ENCODE results near the gene ANKS1B.
"Not testable (repeated sequence)": the region's sequence is repeated elsewhere in the genome, so short reads cannot be mapped to it uniquely, and the experiment has no call there.

The ANKS1B gene

DNA sequence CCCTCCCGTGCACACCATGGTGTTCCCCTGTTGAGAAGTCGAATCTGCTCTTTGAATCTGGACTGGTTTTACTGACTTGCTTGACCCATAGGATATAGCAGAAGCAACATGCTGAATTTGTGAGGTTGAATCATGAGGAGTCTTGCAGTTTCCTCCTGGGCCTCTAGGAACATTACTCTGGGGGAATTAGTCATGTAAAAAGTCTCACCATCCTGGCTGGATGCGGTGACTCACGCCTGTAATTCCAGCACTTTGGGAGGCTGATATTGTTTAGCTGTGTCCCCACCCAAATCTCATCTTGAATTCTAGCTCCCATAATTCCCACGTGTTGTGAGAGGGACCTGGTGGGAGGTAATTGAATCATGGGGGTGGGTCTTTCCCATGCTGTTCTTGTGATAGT is 1228.9 kb downstream of the ANKS1B start:
- in situ Hi-C loops (cut with MboI; ENCODE audit: low sequenced_read_pairs): not testable (repeated sequence)

- in situ Hi-C loops (cut with MboI; ENCODE audit: low sequenced_read_pairs): no loop called here
Measured at GRCh38 chr12:98754095-98754494, 1230.6 kb downstream of the ANKS1B start.

- in situ Hi-C loops (cut with MboI; ENCODE audit: low sequenced_read_pairs): no loop called here
Measured at GRCh38 chr12:98752726-98753125, 1232.0 kb downstream of the ANKS1B start.

GRCh38 chr12:98751580-98752115 is 1233.1 kb downstream of the ANKS1B start:
- in situ Hi-C loops (cut with MboI; ENCODE audit: low sequenced_read_pairs): no loop called here

GRCh38 chr12:98750511-98750910 is 1234.2 kb downstream of the ANKS1B start:
- in situ Hi-C loops (cut with MboI; ENCODE audit: low sequenced_read_pairs): no loop called here

- in situ Hi-C loops (cut with MboI; ENCODE audit: low sequenced_read_pairs): no loop called here
Measured at GRCh38 chr12:98748463-98748862, 1236.3 kb downstream of the ANKS1B start.

DNA sequence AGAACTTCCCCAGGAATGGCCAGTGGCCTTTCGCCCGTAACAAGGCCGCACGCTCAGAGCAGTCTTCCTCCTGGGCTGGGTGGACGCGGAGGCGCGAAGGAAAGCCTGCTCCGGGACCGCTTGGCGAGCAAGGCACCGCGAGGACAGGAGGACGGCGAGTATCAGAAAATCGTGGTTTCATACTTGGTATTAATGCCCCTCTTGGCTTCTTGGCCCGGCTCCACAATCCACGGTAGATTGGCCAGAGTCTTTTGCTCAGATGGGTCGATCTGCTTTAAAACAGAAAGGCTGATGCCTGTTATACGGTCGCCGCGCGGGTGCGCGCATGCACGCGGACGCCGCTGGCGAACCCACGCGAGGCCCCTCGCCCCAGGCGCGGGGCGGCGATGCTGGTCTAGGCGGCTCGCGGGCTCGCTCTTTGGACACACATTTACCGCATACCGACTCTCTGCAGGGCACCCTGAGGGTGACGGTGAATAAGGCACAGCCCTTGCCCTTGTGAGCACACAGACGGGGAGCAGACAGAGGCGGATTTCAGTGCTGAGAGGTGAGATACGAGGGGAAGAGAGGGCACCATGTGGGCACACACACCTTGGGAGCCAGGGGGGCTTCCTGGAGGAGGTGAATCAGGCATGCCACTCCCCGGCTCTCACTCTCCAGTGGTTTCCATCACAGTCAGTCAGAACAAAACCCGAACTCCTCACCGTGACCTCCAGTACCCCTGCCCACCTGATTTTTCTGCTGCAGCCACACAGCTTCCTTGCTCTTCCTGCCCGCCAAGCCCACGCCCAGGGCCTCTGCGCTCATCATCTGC is 1239.0 kb downstream of the ANKS1B start:
- in situ Hi-C loops (cut with MboI; ENCODE audit: low sequenced_read_pairs): no loop called here

DNA sequence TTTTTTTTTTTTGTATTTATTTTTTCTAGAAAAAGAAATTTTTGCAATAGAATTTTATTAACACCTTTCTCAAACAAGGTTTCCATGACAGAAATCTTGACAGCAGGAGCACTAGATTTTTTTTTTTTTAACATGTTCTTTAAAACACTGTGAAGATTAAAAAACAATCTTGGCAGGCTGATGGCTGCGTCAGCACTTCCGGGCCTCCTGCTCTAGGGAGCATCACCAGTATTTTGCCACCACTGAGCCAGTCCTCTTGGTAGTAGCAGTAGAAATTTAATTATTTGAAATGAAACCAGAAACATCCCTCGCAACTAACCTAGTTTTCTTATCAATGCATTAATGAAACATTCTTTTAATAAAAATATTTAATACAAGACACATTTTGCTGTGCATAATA is 1240.1 kb downstream of the ANKS1B start:
- in situ Hi-C loops (cut with MboI; ENCODE audit: low sequenced_read_pairs): no loop called here

DNA sequence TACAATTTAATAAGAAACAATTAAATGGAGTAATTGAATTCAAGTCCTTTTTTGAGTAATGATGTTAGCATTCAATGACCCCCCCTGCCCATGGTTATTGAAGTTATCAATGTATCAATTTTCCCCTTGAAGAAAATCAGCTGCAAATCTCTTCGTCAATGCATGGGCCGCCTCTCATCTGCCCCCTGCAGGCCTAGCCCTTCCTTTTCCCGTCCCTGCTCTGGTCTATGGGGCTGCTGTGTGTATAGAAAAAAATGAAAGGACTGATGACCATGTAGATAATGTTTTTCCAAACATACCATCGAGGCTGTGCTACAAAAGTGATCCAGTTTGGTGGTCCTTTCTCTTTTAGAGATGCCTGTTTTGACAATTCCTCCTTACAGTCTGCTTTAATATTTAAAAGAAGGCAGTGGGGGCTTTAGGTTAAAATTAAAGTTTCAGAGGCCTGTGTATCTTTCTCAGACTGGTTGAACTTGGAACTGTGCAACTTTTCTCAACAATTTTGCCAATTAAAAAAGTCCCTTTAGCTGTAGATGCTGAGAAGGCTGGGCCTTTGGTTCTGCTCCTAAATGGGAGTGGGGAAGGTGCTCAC is 1241.3 kb downstream of the ANKS1B start:
- in situ Hi-C loops (cut with MboI; ENCODE audit: low sequenced_read_pairs): no loop called here

GRCh38 chr12:98741556-98742265 is 1243.0 kb downstream of the ANKS1B start:
- in situ Hi-C loops (cut with MboI; ENCODE audit: low sequenced_read_pairs): no loop called here

DNA sequence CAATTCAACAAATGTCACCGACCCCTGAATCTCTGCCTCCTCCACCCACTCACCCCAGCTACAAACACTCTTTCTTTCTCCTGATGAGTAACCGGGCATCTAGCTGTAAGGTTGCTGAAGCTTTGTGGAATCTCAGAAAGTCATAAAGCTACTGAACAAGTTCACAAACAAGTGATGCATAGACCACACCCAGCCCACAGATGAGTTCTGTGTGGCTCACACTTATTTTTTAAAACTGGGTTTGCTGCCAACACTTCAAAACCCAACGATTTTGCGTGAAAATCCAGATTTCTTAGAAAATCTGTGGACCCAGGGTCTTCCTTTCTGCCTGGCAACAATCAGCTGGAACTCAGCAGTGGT is 1243.6 kb downstream of the ANKS1B start:
- in situ Hi-C loops (cut with MboI; ENCODE audit: low sequenced_read_pairs): no loop called here

DNA sequence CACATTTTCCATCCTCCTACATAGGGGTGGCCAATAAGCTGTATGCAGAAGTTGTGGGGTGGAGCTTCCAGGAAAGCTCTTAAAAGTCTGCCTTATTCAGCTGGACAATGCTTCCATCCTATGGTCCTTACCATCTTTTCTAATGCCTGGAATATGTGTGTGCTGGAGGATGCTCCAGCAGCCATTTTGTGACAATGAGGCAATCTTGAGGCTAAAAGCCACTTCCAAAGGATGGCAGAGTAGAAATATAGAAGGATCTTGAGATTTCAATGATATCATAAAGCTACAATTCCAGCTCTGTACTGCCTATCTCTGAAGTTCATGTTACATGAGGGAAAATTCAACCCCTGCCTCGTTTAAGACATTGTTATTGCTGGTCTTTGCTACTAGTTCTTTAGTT is 1244.0 kb downstream of the ANKS1B start:
- in situ Hi-C loops (cut with MboI; ENCODE audit: low sequenced_read_pairs): no loop called here

- in situ Hi-C loops (cut with MboI; ENCODE audit: low sequenced_read_pairs): no loop called here
Measured at GRCh38 chr12:98738539-98738938, 1246.2 kb downstream of the ANKS1B start.

DNA sequence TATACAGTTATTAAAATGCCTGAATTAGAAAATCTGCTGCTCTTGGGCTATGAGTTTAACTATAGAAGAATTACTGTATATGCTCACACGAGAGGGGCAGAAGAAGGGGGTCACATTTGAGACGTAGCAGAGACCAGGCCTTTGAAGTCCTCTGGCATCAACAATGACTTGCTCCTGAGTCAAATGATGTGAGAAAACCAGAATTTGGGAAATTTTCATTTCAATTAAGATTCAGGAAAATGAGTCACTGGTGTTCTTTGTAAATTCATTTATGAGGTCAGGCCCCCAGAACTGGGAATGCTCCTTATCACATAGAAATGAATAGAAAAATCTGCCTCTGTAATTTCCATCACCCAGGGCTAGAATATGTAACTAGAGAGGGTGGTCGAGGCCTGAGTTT is 1246.7 kb downstream of the ANKS1B start:
- in situ Hi-C loops (cut with MboI; ENCODE audit: low sequenced_read_pairs): no loop called here

- in situ Hi-C loops (cut with MboI; ENCODE audit: low sequenced_read_pairs): no loop called here
Measured at GRCh38 chr12:98737322-98737712, 1247.4 kb downstream of the ANKS1B start.

DNA sequence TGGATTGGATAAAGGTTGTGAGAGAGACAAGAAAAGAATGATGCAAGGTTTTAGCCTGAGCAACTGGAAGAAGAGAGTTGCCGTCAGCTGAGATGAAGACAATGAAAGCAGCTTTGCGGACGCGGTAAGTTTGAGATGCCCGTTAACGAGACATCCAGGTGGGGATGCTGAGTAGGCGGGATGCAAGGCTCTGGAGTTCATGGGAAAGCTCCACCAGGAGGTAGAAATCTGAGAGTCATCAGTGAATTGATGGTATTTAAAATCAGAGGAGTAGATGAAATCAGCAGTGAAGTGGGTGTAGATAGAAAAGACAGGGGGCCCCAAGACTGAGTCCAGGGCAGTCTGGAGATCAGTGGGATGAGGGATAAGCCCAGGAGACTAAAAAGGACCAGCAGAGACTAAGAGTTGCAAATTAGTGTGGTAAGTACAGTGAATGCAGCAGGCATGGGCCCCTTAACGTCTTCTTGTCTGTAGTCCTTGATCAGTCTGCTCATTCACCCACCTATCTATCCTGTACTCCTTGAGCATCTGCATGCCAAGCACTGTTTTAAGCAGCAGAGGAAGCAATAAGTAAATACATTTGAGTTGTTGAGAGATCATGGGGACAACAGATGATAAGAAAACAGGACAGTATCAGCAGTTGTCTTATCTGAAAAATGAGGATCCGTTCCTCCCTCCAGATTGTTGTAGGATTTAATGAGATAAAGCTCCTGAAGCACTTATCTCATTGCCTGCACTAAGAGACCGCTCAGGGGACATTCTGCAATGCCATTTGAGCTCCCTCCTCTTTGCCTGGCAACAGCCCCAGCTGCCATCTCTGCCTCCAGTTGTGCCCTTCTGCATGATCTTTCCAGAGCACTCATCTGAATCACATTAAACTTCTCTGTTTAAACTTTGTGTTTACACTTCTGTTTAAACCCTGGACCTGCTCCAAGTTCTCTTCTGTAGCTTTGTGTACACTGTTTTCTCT is 1248.1 kb downstream of the ANKS1B start:
- in situ Hi-C loops (cut with MboI; ENCODE audit: low sequenced_read_pairs): no loop called here

- in situ Hi-C loops (cut with MboI; ENCODE audit: low sequenced_read_pairs): no loop called here
Measured at GRCh38 chr12:98735821-98736220, 1248.9 kb downstream of the ANKS1B start.

DNA sequence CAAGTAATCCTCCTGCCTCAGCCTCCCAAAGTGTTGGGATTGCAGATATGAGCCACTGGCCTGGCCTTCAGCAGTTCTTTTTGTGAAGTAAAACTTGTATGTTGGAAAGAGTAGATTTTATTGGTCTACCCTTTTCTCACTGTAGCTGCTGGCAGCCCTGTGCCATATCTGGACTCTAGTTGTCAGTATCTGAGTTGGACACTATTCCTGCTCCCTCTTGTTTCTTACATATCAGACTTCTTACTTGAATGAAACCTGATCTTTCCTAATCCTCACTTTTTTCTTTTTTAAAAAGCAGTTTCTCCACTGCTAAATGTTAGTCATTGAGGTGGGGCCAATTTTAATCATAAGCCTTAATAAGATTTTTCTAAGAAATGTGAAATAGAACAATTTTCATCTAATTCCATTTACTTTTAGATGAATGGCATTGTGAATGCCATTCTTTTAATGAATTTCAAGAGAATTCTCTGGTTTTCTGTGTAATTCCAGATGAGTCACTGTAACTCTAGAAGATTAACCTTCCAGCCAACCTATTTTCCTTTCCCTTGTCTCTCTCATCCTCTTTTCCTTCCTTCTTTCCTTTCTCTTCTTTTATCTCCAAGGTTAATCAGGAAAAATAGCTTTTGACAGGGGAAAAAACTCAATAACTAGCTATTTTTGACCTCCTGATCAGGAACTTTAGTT is 1250.9 kb downstream of the ANKS1B start:
- in situ Hi-C loops (cut with MboI; ENCODE audit: low sequenced_read_pairs): no loop called here

- in situ Hi-C loops (cut with MboI; ENCODE audit: low sequenced_read_pairs): no loop called here
Measured at GRCh38 chr12:98730412-98730811, 1254.3 kb downstream of the ANKS1B start.

DNA sequence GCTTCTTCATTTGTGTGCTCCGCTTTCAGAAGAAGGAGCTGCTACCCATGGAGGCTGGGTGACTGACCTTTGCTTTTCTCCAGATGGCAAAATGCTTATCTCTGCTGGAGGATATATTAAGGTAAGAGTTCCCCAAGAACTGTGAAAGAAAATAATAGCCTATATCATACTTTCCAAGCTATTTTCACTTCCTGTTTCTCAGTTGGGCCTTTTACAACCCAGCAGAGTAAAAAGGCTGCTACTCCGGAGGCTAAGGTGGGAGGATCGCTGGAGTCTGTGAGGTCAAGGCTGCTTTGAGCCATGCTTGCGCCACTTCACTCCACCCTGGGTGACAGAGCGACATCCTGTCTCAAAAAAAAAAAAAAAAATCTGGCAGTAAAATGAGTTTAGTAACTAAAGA is 1257.5 kb downstream of the ANKS1B start:
- in situ Hi-C loops (cut with MboI; ENCODE audit: low sequenced_read_pairs): no loop called here
